ENCODE data around the gene TKT. TPM values are rescaled to one million over a fixed set of nuclear protein-coding genes. Genes with fewer than 3 reads are reported as not detected.

Gene TKT
- total and polyA plus RNA-seq, 2 of the 8 experiments (the other 6 are each of a cell fraction or from before 2014, with no cell fraction given): 418 to 986 TPM

DNA sequence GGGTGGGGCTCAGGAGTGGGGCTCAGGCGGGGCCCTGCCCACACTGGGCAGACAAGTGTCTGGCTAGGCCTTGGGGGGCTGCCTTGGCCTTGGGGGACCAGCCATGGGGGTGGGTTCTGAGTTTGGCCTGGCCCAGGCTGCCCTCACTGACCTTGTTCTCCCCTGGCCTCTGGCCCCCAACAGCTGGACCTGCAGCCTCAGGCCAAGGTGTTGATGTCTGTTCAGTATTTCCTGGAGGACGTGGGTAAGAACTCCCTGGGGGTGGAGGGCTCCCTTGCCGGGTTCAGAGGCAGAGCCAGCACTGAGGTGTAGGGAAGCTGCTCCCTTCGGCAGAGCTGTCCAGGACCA lies 74.8 kb downstream of the TKT start (continued):
- no peak for TF ChIP-seq CEBPB (IDR thresholded peaks at IDR 0.05; ENCODE audit: low read depth, low read length)
- no peak for TF ChIP-seq BACH1 (IDR thresholded peaks at IDR 0.05; ENCODE audit: low read length)
- no peak for TF ChIP-seq TCF12 (IDR thresholded peaks at IDR 0.05; ENCODE audit: low read depth, low read length)
- TF ChIP-seq, protein P1, sequence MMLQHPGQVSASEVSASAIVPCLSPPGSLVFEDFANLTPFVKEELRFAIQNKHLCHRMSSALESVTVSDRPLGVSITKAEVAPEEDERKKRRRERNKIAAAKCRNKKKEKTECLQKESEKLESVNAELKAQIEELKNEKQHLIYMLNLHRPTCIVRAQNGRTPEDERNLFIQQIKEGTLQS (IDR thresholded peaks at IDR 0.05; ENCODE audit: insufficient read depth, low read depth, low read length): no peak
- TF ChIP-seq HDAC2 (IDR thresholded peaks at IDR 0.05; ENCODE audit: borderline replicate concordance in 1 of 2, low read depth in 2 of 2, low read length in 2 of 2): no peak
- TF ChIP-seq SIX5 (IDR thresholded peaks at IDR 0.05; ENCODE audit: low read depth, low read length): no peak

All from H1 (cell line).